ENCODE results near the gene ANGEL1. TPM values are rescaled to one million over a fixed set of nuclear protein-coding genes. Genes with fewer than 3 reads are reported as not detected.

ANGEL1 gene
- total RNA-seq, 4 donors from 2014 or later = 7.9 to 15.8 (median 11.3) TPM

DNA sequence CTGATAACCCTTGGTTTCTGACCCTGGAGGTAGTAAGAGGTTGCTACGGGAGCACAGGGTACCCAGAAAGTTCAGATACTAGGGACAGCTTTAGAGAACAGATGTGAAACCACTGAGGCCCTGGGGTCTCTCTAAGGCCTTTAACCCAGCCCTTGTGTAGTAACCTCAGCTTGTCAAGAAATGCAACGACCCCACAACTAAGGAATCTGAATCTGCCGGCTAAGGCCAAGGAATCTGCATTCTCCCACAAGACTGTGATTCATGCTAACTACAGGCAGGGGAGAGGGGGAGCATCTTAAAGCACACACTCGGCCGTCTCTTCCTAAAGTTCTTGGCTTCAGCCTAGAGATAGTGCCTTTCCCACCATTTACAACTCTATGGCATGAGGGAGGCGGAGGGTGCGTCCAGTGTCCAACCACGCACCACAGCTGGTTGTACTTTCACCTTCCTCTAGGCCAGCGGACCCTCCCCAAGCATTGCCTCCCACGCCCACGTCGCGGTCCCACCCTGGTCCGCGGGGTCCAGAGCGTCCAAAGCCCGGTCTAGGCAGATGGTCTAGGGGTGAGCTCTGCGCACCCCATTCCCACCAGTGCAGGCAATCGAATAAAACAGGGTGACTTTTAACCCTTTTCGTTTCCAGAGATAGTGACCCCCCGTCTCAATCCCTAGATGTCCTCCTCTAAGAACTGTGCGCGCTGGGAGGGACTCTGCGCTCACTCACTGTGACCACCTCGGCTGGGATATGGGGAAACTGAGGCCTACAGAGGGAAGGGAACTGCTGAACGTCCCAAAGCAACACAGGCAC is 52.1 kb downstream of the ANGEL1 start:
- H3K27ac ChIP-seq (replicated peaks in 1 of 4) = peak overlapping the region; percentile 68 to 85 (median 76)
- no peaks in the 10 kb centered on the region for H3K9me3 ChIP-seq
- H3K27me3 ChIP-seq = no peaks in the 10 kb centered on the region
- intact Hi-C loops (cut with DNase I) = no loop called here
- peaks cover 12 to 46% (median 44%) of the 10 kb centered on the region in 4 donors for H3K4me1 ChIP-seq
- H3K4me3 ChIP-seq = peak overlapping the region; percentile 73 to 95 (median 78)
- 61% methylated on average over 10 of the region's 26 CpGs for WGBS
- no peak for DNase-seq (ENCODE audit: extremely low spot score)
- TF ChIP-seq POLR2A (IDR thresholded peaks at IDR 0.05; ENCODE audit: low read depth) (no peak), POLR2AphosphoS5 (IDR thresholded peaks at IDR 0.05) (no peak), EP300 (IDR thresholded peaks at IDR 0.05) (no peak)
- TF ChIP-seq, protein P1, sequence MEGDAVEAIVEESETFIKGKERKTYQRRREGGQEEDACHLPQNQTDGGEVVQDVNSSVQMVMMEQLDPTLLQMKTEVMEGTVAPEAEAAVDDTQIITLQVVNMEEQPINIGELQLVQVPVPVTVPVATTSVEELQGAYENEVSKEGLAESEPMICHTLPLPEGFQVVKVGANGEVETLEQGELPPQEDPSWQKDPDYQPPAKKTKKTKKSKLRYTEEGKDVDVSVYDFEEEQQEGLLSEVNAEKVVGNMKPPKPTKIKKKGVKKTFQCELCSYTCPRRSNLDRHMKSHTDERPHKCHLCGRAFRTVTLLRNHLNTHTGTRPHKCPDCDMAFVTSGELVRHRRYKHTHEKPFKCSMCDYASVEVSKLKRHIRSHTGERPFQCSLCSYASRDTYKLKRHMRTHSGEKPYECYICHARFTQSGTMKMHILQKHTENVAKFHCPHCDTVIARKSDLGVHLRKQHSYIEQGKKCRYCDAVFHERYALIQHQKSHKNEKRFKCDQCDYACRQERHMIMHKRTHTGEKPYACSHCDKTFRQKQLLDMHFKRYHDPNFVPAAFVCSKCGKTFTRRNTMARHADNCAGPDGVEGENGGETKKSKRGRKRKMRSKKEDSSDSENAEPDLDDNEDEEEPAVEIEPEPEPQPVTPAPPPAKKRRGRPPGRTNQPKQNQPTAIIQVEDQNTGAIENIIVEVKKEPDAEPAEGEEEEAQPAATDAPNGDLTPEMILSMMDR (IDR thresholded peaks at IDR 0.05) = no peak
- H3K36me3 ChIP-seq = no peaks in the 10 kb centered on the region

DNA sequence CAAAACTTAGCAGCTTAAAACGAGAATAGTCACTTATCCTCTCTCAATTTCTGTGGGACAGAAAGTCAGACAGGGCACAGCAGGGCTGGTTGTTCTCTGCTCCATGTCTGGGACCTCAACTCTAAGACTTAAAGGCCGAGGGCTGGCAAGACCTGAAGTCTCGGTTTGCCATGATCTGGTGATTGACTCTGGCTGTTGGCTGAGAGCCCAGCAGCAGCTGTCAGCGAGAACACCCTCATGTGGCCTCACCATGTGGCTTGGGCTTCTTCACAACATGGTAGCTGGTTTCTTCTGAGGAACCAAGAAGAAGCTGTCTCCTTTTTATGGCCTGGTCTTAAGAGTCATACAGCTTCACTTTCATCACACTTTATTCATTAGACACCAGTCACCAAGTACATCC is 53.1 kb downstream of the ANGEL1 start:
- intact Hi-C loops (cut with DNase I) = no loop called here
- H3K4me1 ChIP-seq = peaks cover 5 to 37% (median 36%) of the 10 kb centered on the region in 4 donors
- no peak for DNase-seq (ENCODE audit: extremely low spot score)
- no peaks in the 10 kb centered on the region for H3K9me3 ChIP-seq
- no peak overlapping the region for H3K27ac ChIP-seq (replicated peaks in 1 of 4)
- no peaks in the 10 kb centered on the region for H3K27me3 ChIP-seq
- TF ChIP-seq, protein P1 (IDR thresholded peaks at IDR 0.05) = no peak
- TF ChIP-seq EP300 (IDR thresholded peaks at IDR 0.05) (no peak), POLR2AphosphoS5 (IDR thresholded peaks at IDR 0.05) (no peak), POLR2A (IDR thresholded peaks at IDR 0.05; ENCODE audit: low read depth) (no peak)
- H3K4me3 ChIP-seq = no peak overlapping the region
- 81% methylated on average over 3 of the region's 4 CpGs for WGBS
- H3K36me3 ChIP-seq = no peaks in the 10 kb centered on the region

DNA sequence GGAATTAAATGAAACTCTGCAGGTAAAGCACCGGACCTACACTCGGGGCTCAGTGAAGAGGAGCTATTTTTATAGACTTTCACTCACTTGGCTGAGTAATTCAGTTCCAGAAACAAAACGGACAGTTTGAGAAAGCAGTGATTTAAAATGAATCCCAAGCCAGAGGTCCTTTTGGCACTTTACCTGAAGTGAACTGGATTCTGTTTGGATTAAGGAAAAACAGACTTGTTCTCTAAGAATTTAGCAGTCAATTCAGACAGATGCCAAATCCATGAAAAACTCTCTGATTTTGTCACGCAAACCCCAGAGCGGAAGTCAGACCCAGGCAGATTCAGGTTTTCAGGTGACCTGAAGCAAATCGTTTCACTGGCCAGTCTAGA is 56.3 kb downstream of the ANGEL1 start:
- TF ChIP-seq POLR2AphosphoS5 (IDR thresholded peaks at IDR 0.05) (no peak), POLR2A (IDR thresholded peaks at IDR 0.05; ENCODE audit: low read depth) (no peak)
- H3K4me3 ChIP-seq = no peak overlapping the region
- no peaks in the 10 kb centered on the region for H3K9me3 ChIP-seq
- H3K36me3 ChIP-seq = no peaks in the 10 kb centered on the region
- no peak for DNase-seq (ENCODE audit: extremely low spot score)
- peaks cover 5 to 13% (median 10%) of the 10 kb centered on the region in 4 donors for H3K4me1 ChIP-seq
- intact Hi-C loops (cut with DNase I) = no loop called here
- 83% methylated on average over 6 of the region's 6 CpGs for WGBS
- no peaks in the 10 kb centered on the region for H3K27me3 ChIP-seq
- no peak overlapping the region for H3K27ac ChIP-seq (replicated peaks in 1 of 4)

DNA sequence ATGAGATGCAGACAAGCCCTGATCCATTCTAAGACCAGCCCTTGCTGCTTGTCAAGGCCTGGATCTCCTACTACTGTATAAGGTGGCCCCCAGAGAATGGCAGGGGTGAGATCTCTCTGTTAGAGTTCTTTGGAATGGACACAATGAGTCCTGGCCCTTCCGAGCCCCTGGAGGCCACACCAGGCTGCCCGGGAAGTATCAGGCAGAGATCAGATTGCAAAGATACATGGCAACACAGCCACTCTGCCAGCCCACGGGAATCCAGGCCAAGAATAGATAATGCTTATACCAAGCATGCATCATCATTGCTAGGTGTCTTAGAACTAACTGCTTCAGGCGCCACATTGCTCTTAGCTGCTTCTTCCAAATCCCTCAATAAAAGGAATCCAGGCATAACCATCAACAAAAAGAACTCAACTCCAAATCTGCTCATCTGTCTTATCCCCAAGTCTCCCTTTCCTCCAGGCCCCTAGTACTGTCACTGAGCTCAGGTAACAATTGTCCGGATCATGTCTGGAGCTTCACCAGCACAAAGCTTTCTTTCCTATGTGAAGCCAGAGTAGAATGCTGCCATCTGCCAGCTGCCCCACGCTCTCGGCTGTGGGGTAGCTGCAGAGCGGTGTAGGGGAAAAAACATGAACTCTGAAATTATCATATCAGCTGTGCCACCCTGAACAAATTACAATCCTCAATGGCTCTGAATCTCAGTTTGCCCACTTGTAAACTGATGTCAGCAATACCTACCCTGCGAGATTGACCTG is 56.9 kb downstream of the ANGEL1 start:
- 92% methylated on average over 9 of the region's 9 CpGs for WGBS
- peaks cover 3 to 8% (median 6%) of the 10 kb centered on the region in 4 donors for H3K4me1 ChIP-seq
- H3K9me3 ChIP-seq = no peaks in the 10 kb centered on the region
- no peaks in the 10 kb centered on the region for H3K36me3 ChIP-seq
- DNase-seq (ENCODE audit: extremely low spot score) = no peak
- TF ChIP-seq EP300 (IDR thresholded peaks at IDR 0.05) (no peak), POLR2A (IDR thresholded peaks at IDR 0.05; ENCODE audit: low read depth) (no peak), POLR2AphosphoS5 (IDR thresholded peaks at IDR 0.05) (no peak)
- TF ChIP-seq, protein P1 (IDR thresholded peaks at IDR 0.05) = no peak
- intact Hi-C loops (cut with DNase I) = no loop called here
- no peak overlapping the region for H3K27ac ChIP-seq (replicated peaks in 1 of 4)
- H3K4me3 ChIP-seq = no peak overlapping the region
- H3K27me3 ChIP-seq = no peaks in the 10 kb centered on the region

DNA sequence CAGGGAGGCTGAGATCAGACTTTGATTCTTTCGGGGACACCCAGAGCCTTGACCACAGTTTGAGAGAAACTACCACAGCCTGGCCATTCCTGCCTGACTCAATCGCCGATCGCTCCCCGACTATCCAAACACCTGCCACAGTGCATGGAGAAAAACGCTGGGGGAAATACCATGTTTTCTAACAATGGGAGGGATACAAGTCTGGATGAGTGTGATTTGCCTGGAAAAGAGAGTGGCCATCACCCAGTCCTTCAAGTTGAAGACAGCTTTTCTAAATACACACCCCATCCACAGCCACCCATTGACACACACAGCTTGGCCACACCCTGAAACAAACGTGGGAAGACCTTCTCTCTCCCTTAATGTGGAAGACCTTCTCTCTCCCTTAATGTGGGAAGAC is 58.1 kb downstream of the ANGEL1 start:
- TF ChIP-seq EP300 (IDR thresholded peaks at IDR 0.05) = no peak
- TF ChIP-seq, protein P1 (IDR thresholded peaks at IDR 0.05) = no peak
- no peak for TF ChIP-seq POLR2AphosphoS5 (IDR thresholded peaks at IDR 0.05)
- TF ChIP-seq POLR2A (IDR thresholded peaks at IDR 0.05; ENCODE audit: low read depth) = no peak
- H3K27ac ChIP-seq (replicated peaks in 1 of 4) = no peak overlapping the region
- H3K4me3 ChIP-seq = no peak overlapping the region
- peak; percentile 80 for DNase-seq (ENCODE audit: extremely low spot score)
- 92% methylated on average over 7 of the region's 7 CpGs for WGBS
- intact Hi-C loops (cut with DNase I) = no loop called here
- no peaks in the 10 kb centered on the region for H3K36me3 ChIP-seq
- no peaks in the 10 kb centered on the region for H3K9me3 ChIP-seq
- H3K27me3 ChIP-seq = no peaks in the 10 kb centered on the region
- no peaks in the 10 kb centered on the region for H3K4me1 ChIP-seq
